ENCODE measurements around the gene LRCOL1.

The LRCOL1 gene

GRCh38 chr12:132580701-132581292 lies 29.6 kb downstream of the LRCOL1 start:
- H3K4me3 ChIP-seq (ENCODE audit: low read depth, low read length) = no peak overlapping the region
- TF ChIP-seq CTCF (IDR thresholded peaks at IDR 0.05; ENCODE audit: borderline replicate concordance, insufficient read depth, low read depth, low read length) = no peak

- H3K4me3 ChIP-seq (ENCODE audit: low read depth, low read length) = no peak overlapping the region
- TF ChIP-seq CTCF (IDR thresholded peaks at IDR 0.05; ENCODE audit: borderline replicate concordance, insufficient read depth, low read depth, low read length) = no peak
These were observed 30.6 kb downstream of the LRCOL1 start for GRCh38 chr12:132579744-132580143.

GRCh38 chr12:132578826-132579225 lies 31.6 kb downstream of the LRCOL1 start:
- no peak overlapping the region for H3K4me3 ChIP-seq (ENCODE audit: low read depth, low read length)
- no peak for TF ChIP-seq CTCF (IDR thresholded peaks at IDR 0.05; ENCODE audit: borderline replicate concordance, insufficient read depth, low read depth, low read length)

GRCh38 chr12:132578118-132578517 lies 32.3 kb downstream of the LRCOL1 start:
- H3K4me3 ChIP-seq (ENCODE audit: low read depth, low read length) = no peak overlapping the region
- no peak for TF ChIP-seq CTCF (IDR thresholded peaks at IDR 0.05; ENCODE audit: borderline replicate concordance, insufficient read depth, low read depth, low read length)

- no peak for TF ChIP-seq CTCF (IDR thresholded peaks at IDR 0.05; ENCODE audit: borderline replicate concordance, insufficient read depth, low read depth, low read length)
- H3K4me3 ChIP-seq (ENCODE audit: low read depth, low read length) = no peak overlapping the region
These were observed 33.0 kb downstream of the LRCOL1 start for GRCh38 chr12:132577191-132577920.

GRCh38 chr12:132576701-132577100 lies 33.7 kb downstream of the LRCOL1 start:
- no peak overlapping the region for H3K4me3 ChIP-seq (ENCODE audit: low read depth, low read length)
- TF ChIP-seq CTCF (IDR thresholded peaks at IDR 0.05; ENCODE audit: borderline replicate concordance, insufficient read depth, low read depth, low read length) = no peak

GRCh38 chr12:132575661-132576060 lies 34.7 kb downstream of the LRCOL1 start:
- TF ChIP-seq CTCF (IDR thresholded peaks at IDR 0.05; ENCODE audit: borderline replicate concordance, insufficient read depth, low read depth, low read length) = no peak

More at GRCh38 chr12:132575661-132576060, 34.7 kb downstream of the LRCOL1 start:
- H3K4me3 ChIP-seq (ENCODE audit: low read depth, low read length) = no peak overlapping the region

Measured in GM12875 (cell line).